GM18502 (cell line): ENCODE measurements around the gene TRAF4.
A peak's percentile ranks its signal among the peaks of the same experiment; 100 is the strongest.
"Not testable (repeated sequence)": the region's sequence is repeated elsewhere in the genome, so short reads cannot be mapped to it uniquely, and the experiment has no call there.

ENCODE experiments used
- ATAC-seq: cut with Tn5 transposase; IDR thresholded peaks from one replicate; pipeline ENCODE4 v1.9.1; 2021; ENCODE audit warnings: mild to moderate bottlenecking; ENCODE audit not compliant: unreplicated experiment, poor library complexity

TRAF4 gene

DNA sequence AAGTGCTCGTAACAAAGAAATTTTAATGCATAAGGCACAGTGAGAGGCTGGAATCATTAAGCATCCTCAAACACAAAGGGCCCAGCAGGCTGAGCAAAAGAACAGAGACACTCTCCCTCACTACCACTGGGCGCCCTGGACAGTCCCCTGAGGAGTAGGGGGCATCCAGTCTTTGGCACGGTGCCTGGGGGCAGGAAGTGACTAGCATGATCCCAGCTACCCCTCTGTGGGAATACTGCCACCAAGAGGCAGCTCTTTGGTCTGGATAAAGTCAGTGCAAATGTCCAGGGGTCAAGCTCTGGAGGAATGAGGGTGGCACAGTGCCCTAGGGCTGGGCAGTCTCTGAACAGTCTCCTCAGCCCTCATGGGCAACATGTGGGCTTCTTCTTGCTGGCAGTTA is 29.5 kb upstream of the TRAF4 start:
- no peak for ATAC-seq

DNA sequence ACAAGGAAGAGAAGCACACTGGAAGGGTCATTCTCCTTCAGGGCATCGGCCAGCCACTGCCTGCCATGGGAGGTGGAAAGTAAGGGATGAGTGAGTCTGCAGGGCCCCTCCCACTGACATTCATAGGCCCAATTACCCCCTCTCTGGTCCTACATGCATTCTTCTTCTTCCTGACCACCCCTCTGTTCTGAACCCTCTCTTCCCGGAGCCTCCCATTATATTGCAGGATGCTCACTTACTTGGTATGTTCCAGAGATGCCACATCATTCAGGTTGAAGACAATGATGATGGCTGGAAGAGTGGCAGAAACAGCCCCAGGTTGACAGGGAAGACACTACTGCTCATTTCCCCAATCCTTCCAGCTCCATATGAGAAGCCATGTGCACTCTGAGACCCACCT is 28.6 kb upstream of the TRAF4 start:
- no peak for ATAC-seq

DNA sequence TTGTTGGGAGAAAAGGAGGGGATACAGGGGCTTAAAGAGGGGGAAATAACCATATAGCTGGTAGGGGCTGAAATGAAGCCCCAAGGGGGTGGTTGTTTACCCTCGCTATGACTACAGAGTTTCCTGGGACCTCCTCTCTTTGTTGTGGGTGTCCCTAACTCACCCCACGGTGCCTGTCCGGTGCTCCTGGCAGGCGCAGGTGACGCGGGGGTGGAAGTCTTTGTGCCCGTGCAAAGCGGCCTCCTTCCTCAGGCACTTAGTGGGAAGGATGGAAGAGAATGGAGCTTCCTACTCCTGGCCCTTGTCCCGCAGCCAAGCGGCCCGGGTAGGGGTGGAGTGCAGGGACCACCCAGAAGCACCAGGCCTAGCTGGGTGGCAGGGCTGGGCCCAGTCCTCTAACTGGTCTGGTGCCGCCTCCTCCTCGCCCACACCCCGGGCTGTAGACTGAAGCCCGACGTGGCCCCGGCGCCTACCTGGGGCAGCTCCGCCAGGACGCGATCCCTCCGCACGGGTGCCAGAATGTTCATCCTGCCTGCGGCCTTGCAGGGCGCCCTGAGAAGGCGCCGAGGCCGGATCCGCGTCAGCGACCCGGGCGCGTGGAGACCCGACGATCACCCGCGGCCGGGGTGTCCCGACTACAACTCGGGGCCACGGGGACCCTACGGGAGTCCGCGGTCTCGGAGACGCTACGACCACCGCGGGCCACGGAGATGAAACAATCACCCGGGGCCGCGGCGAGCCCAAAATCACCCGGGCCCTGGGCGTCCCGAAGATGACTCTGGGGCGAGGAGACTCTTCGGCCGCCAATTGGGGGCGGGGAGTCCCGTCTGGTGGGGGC is 26.9 kb upstream of the TRAF4 start:
- no peak for ATAC-seq

DNA sequence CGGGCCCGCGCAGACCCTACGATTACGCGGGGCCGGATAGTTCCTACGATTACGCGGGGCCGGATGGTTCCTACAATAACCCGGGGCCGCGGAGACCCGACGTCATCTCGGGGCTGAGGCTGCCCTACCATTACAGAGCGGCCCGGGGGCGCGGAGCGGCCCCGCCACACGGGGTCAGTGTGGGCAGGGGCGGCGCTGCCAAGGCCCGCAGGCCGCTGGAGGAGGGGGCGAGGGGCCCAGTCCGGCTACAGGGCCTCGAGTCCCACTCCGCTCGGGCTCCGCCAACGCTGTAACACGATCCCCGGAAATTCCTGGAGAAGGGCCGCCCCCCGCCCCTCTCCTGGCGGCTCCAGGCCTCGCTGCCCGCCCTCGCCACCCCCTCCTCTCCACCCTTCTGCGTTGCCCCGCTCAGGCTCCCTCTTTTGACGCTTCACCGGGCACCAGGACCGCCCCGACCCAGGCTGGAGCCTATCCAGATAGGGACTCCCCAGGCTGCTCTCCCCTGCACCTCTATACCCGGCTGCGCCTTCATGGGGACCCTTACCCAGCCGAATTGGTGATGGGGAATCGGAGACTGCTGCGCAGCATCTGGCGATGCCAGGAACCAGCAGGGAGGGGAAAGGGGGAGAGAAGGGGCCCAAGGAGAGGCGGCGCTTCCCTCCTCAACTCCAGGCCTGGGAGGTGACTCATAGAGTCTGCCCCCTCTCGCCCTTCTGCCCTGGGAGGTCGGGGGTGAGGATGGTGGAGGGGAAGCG is 26.1 kb upstream of the TRAF4 start, which contains the start of gene RAB34:
RAB34 (minus strand) TSS at position 291 of the 755 bp plus-strand sequence. CDS start 602 bp downstream, outside the sequence.
- no peak for ATAC-seq

DNA sequence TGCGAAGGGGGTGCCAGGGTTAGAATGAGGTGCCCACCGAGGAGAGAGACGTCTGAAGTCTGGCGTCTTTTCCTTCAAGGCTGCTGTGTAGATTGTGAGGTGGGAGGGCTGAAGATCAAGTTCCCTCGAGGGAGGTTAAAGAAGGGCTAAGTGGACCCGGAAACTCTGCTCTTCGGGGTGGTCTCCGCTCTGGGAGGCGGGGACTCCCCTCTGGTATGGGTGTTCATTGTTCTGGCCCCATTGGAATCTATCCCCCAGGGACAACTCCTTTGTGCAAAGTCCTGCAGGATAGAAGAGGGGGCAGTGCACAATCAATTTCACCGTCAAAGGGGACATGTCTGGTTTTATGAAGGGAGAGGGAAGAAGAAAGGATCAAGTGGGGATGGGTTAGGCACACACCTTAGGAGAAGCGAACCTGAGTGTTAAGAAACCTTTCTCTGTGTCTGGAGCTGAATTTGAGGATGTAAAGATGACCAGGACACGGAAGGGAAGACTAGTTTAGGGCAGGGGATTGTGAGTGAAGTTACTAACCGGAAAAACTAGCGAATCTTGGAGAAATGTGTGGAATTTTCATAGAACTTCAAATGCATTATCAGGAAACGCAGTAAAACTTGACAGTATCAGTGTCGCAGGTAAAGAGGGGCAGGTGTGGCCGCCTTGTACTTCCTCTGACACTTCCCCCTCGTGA is 25.3 kb upstream of the TRAF4 start:
- ATAC-seq, result no peak

DNA sequence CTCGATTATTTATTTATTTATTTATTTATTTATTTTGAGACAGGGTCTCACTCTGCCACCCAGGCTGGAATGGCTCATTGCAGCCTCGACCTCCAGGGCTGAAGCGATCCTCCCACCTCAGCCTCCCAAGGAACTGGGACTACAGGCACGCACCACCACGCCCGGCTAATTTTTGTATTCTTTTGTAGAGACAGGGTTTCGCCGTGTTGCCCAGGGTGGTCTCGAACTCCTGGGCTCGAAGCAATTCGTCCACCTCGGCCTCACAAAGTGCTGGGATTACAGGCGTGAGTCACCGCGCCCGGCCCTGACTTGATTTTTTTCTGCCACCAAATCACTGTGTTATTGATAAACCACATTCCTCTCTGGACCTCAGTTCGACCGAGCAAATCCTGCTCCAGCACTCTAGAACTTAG is 24.8 kb upstream of the TRAF4 start:
- no peak for ATAC-seq

DNA sequence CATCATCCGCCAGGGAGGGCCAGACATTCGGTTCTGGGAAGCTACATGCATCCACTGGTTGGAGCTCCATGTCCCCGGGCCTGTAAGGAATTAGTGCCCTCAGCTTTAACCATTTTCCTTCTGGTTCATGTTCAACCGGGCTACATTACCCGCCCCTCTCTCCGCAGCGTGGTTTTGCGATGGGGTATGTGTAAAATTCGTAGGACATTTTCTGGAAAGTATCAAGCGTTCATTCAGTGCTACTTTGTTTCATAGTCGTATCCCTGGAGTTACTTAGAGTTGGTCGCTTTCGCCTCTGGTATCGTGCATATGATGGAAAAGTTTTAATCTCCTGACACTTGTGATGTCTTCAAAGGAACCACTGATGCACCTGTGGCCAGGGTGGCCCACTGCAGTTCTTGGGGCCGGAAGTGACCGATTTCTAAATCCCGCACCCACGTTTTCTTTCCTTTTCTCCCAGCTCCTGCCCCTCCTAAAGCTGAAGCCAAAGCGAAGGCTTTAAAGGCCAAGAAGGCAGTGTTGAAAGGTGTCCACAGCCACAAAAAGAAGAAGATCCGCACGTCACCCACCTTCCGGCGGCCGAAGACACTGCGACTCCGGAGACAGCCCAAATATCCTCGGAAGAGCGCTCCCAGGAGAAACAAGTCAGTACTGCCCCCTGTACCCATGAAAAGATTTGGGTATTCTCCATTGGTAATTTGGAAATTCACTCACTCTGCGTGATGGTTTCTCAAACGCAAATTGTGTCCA is 23.4 kb upstream of the TRAF4 start:
- ATAC-seq, result no peak

DNA sequence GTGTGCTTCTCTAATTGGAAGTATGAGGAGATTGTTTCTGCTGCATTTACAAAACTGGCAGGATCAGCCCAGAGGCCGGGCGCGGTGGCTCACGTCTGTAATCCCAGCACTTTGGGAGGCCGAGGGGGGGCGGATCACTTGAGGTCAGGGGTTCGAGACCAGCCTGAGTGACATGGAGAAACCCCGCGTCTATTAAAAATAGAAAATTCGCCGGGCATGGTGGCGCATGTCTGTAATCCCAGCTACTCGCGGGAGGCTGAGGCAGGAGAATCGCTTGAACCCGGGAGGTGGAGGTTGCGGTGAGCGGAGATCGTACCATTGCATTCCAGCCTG is 22.8 kb upstream of the TRAF4 start:
- ATAC-seq, result not testable (repeated sequence)

DNA sequence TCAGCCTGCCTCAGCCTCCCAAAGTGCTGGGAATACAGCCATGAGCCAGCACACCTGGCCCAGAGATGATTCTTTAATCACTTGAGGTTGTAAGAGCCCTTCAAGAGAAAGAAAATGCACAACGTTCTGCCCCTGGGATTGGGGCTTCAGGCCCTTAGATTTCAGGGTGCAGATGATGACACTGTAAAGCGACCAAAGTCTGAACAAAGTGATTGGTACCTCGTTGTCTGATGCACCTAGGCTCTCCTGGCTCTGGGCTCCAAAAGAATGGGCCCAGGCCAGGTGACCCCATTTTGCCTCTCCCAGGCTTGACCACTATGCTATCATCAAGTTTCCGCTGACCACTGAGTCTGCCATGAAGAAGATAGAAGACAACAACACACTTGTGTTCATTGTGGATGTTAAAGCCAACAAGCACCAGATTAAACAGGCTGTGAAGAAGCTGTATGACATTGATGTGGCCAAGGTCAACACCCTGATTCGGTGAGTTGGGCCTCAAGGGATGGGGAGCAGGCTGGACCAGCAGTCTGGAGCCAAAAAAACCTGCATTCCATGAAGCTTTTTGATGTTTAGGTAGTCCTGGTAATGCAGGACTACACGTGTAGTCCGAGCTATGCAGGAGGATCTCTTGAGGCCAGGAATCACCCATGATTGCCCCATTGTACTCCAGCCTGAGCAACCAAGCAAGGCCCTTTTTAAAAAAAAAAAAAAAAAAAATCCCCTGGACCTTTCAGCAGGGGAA is 21.2 kb upstream of the TRAF4 start:
- no peak for ATAC-seq

DNA sequence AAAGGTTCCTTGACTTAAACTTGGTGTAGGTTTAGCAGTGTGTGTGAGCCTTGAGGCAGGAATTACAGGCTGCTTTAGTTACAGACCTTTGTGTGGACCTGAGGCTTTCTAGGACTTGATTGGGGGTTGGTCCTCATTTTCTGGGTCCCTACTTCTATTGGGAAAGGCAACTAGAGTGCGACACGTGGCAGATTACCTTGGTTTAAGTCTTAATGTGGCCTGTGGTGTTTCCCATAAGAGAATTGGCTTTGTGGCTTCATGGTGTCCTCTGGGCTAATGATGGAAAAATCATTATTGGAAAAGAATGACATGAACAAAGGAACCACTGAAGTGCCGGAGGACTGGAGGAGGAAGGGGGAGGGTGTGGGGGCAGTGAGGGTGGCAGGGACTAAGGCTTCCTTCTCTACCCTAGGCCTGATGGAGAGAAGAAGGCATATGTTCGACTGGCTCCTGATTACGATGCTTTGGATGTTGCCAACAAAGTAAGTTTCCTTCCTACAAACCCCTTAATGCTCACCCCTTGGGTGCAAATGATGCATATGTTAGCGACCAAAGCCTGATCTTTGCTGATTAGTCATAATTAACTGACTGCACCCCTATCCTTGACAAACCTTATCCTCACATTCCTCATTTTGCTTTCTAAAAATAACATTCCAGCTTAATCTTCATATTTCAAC is 20.5 kb upstream of the TRAF4 start:
- ATAC-seq, result no peak

DNA sequence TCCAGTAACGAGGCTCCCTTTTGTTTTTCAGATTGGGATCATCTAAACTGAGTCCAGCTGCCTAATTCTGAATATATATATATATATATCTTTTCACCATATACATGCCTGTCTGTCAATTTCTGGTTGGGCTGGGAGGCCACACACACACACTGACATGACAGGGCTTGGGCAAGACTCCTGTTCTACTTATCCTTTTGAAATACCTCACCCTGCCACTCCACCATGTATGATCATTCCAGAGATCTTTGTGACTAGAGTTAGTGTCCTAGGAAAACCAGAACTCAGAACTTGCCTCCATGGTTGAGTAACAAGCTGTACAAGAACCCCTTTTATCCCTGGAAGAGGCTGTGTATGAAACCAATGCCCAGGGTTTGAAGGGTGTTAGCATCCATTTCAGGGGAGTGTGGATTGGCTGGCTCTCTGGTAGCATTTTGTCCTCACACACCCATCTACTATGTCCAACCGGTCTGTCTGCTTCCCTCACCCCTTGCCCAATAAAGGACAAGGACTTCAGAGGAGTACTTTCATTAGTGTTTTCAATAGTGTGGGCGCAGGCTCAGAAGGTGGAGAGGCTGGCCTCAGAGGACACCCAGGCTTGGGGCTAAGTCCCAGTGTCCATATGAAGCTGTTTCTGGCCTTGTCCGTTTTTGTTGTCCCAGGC is 19.8 kb upstream of the TRAF4 start:
- not testable (repeated sequence) for ATAC-seq

DNA sequence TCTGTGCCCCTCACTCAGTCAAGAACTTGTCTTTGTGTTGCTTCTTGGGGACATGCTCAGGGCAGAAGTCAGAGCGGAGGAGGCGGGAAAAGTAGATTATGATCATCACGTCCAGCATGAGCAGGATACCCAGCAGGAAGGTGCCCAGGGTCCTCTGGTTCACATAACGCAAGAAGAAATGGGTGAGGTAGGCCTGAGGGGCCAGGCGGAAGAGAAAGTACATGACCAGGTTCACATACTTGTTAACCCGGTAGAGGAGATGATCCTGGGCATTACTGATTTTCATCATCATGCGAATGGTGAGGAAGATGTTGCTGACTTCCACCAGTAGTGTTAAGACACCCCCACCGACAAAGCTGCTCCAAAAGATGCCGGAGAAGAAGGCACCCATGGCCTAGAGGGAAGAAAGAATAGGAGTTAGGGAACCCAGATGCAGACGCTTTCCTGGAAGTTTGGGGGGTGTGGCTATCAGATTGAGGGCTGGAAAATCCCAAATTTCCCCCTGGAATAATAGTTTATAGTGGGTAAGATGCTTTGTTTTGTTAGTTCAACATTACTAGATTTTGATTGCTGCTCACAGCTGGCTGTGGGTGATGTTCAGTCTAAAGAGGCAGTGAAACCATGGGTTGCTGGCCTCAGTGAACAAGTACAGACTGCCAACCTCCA is 19.2 kb upstream of the TRAF4 start:
- ATAC-seq, result no peak

DNA sequence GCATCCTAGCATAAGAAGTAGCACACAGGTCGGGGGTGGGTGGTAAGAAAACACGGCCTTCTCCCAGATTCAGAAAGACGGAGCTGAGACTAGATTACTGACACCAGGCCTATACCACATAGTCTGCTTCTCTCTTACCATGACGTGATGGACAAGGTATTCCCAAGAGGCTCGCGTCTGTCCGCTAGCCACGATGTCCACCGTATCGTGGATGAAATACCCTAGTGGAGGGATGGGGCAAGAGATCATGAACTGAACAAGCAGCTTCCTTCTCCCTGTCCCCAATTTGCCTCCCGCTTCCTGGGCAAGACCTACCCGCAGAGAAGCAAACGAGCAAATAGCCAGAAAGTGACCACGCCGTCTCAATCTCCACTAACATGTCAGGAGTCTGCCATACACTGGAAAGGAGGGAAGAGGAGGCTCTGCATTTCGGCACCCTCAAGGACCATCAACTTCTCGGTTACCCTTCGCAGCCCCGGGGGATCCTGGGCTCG is 18.6 kb upstream of the TRAF4 start:
- no peak for ATAC-seq

DNA sequence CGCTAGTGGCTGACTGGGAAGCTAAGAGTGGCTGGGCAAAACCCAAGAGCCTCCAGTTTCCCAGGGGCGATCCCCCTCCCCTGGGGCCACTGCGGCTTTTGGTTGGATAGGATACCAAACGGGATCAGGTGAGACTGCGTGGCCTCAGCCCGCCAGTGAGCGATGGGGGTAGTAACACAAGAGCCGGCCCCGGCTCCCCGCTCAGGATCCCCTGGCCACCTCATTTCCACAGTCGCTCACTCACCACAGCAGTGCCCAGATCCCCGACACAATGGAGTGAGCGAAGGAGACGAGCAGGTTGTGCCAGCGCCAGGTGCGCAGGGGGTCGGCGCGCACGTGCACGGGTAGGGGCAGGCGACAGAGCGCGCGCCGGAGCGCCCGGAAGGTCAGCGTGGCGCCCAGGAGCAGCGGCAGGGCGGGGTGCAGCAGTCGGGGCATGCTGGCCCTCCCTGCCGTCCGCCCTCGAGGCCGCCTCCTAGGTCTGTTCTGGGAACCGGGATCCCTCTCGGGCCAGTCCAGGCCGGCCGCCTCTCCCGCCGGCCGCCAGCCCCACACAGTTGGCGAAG is 18.1 kb upstream of the TRAF4 start:
- ATAC-seq, result peak; percentile 1

DNA sequence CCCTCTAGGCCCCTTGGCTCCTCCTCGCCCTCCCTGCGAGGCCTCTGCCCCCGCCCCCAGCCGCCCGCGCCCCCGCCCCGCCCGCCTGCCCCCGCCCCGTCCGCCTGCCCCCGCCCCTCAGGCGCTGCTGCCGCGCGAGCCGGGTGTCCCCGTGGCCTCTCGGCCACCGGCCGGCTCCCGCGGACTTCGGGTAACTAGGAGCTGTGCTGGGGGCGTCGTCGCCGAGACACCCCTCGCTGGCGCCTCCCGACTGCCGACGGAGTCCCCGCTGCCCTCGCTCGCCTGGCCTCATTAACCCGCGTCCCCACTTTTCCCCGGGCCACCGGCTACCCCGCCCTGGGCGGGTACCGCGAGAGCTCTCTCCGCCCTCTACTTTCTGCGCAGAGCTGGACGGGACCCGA is 17.6 kb upstream of the TRAF4 start, which contains the start of gene TLCD1:
TLCD1 (minus strand) TSS at position 8 of the 401 bp plus-strand sequence. CDS start 136 bp downstream, outside the sequence.
- peak; percentile 11 for ATAC-seq

DNA sequence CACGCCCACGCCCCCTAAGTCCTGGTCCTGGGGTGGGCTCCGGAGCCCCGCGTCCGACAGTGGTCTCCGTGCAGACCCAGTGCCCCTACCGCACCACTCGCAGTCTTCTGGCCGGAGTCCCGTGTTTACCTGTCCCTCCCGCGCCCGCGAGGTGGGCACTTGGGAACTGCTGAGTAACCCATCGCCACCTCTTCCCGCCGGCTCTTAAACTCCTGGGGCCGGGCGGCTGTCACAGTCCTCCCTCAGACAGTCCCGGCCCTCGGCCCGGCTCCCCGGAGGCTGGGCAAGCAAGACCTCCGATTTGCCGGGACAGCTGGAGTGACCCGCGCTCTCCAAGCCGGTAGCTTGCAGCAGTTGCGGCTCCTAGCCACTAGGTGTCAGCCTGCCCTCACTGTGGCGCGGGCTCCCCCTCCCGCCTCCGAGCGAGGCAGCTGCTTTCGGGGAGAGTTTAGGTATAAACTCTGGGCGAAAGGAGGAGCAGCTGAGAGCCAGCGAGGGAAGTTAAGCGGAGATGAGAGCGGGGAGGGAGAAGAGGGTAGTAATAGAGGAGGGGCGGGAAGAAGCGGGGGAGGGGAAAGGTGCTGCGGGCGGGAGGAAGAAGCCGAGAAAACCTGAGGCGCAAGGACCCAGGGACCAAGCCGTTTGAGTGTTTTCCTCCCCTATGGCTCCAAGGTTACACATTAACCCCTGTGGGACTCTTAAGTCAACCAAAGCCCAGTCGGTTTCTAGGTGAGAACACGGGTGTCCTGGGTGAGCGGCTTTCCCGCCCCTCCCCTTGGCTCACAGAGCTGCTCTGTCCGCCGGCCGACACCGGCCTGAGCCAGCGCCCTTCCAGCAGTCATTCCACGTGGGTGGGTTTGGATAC is 17.0 kb upstream of the TRAF4 start:
- ATAC-seq, result peak; percentile 44
